ENCODE measurements around the gene GIPR. TPM values are rescaled to one million over a fixed set of nuclear protein-coding genes. Genes with fewer than 3 reads are reported as not detected.

GIPR gene
- total RNA-seq, 1 experiment from 2014 or later: 0.61 TPM

DNA sequence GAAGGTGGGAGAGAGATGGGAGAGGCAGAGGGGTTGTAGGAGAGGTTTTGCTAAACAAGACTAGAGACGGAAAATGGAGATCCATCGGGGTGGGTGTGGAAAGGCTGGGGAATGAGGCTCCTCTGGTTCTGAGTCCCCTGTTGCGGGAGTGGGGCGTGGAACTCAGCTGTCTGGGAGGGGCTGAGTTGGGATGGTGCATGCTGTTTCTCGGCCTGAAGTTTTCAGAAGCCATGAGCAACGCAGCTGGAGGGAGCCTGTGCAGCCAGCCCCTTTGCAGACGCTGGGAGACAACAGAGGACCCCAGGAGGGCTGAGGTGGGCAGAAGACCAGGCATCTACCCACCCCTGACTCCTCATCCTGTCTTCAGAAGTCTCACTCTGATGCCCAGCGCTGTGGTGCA lies 7.4 kb upstream of the GIPR start:
- Histone ChIP-seq H3K23me2 (ENCODE audit: insufficient read length, low read depth, low read length, poor library complexity, severe bottlenecking) (no peaks in the 10 kb centered on the region), H3T11ph (ENCODE audit: low read length) (no peak overlapping the region), H3K18ac (ENCODE audit: insufficient read length, low read depth, low read length) (no peak overlapping the region), H3K27me3 (ENCODE audit: insufficient read depth, low read length) (no peaks in the 10 kb centered on the region), H3K14ac (ENCODE audit: insufficient read depth, low read length) (no peak overlapping the region), H2BK15ac (ENCODE audit: low read depth, low read length) (no peak overlapping the region), H3K79me1 (ENCODE audit: insufficient read depth, low read depth, low read length, poor library complexity, severe bottlenecking) (no peaks in the 10 kb centered on the region), H3K4ac (ENCODE audit: low read depth, low read length) (no peak overlapping the region), H2AFZ (ENCODE audit: low read length) (no peak overlapping the region), H2BK120ac (ENCODE audit: low read depth, low read length, poor library complexity, severe bottlenecking) (no peak overlapping the region), H3K56ac (ENCODE audit: insufficient read length, low read depth, low read length) (no peak overlapping the region), H3K79me2 (ENCODE audit: insufficient read depth, low read length) (no peaks in the 10 kb centered on the region), H4K5ac (ENCODE audit: insufficient read length, low read depth, low read length) (no peak overlapping the region), H3K23ac (ENCODE audit: insufficient read length, low read depth, low read length) (no peak overlapping the region), H4K20me1 (ENCODE audit: control insufficient read depth, insufficient read depth, insufficient read length) (no peaks in the 10 kb centered on the region), H4K8ac (replicated peaks; ENCODE audit: insufficient read length, low read depth, low read length) (no peak overlapping the region), H2BK12ac (ENCODE audit: insufficient read length, low read depth, low read length) (no peak overlapping the region), H4K91ac (ENCODE audit: insufficient read length, low read depth, low read length) (no peak overlapping the region), H3K9ac (ENCODE audit: extremely low read depth, insufficient read length, low read length) (no peak overlapping the region), H2AK5ac (ENCODE audit: insufficient read length, low read length) (no peak overlapping the region), H3K27ac (ENCODE audit: insufficient read length, low read depth, low read length) (no peak overlapping the region), H2BK5ac (ENCODE audit: insufficient read length, low read length) (no peak overlapping the region), H3K9me3 (ENCODE audit: control insufficient read depth, low read depth, low read length) (no peaks in the 10 kb centered on the region), H3K4me1 (ENCODE audit: insufficient read depth, low read length) (no peaks in the 10 kb centered on the region), H3K4me2 (ENCODE audit: insufficient read depth, insufficient read length, low read length) (no peak overlapping the region), H2BK20ac (ENCODE audit: low read depth, low read length, poor library complexity, severe bottlenecking) (no peak overlapping the region)
- no CpG with 5 or more reads among the region's 8 CpGs for WGBS (ENCODE audit: extremely low coverage, insufficient read length, low lambda C conversion rate)
- H3K27ac Mint-ChIP-seq: no peak overlapping the region; a peak in 1 of 7 replicates
- H3K27me3 Mint-ChIP-seq (ENCODE audit: low read depth): peaks cover 25% of the 10 kb centered on the region
- TF ChIP-seq, protein P1, sequence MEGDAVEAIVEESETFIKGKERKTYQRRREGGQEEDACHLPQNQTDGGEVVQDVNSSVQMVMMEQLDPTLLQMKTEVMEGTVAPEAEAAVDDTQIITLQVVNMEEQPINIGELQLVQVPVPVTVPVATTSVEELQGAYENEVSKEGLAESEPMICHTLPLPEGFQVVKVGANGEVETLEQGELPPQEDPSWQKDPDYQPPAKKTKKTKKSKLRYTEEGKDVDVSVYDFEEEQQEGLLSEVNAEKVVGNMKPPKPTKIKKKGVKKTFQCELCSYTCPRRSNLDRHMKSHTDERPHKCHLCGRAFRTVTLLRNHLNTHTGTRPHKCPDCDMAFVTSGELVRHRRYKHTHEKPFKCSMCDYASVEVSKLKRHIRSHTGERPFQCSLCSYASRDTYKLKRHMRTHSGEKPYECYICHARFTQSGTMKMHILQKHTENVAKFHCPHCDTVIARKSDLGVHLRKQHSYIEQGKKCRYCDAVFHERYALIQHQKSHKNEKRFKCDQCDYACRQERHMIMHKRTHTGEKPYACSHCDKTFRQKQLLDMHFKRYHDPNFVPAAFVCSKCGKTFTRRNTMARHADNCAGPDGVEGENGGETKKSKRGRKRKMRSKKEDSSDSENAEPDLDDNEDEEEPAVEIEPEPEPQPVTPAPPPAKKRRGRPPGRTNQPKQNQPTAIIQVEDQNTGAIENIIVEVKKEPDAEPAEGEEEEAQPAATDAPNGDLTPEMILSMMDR (conservative IDR thresholded peaks at IDR 0.05): no peak
- peaks cover 0 to 12% of the 10 kb centered on the region in 2 experiments; a peak in 2 of 4 replicates for H3K4me1 Mint-ChIP-seq
- no peak overlapping the region for H3K4me3 Mint-ChIP-seq
- peaks cover 0 to 3% of the 10 kb centered on the region in 2 experiments; a peak in 1 of 5 replicates for H3K9me3 Mint-ChIP-seq
- no peaks in the 10 kb centered on the region for H3K36me3 Mint-ChIP-seq (ENCODE audit: insufficient read depth in 1 of 3, low read depth in 3 of 3)
- no peak for DNase-seq

Measured in H9 (cell line).